Measurements from ENCODE around the gene DDB1.
A peak's percentile ranks its signal among the peaks of the same experiment; 100 is the strongest.

Gene DDB1

DNA sequence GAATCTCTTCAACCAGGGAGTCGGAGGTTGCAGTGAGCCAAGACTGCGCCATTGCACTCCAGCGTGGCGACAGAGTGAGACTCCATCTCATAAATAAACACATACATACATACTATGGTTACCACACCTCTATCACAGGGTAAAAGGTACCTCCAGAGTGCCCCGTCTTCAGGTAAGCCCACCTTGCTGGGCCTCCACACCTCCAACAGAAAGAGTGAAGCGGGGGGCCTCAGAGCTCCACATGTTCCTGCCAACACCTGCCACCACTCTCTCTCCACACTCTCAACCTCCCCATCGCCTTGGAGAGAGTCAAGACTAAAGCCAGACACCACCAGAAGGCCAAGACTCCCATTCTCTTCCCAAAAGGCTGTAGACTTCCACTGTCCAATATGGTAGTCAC is 27.5 kb downstream of the DDB1 start:
- Mint-ChIP-seq H3K27me3 (ENCODE audit: low read depth, poor library complexity) (no peaks in the 10 kb centered on the region), H3K27ac (no peak overlapping the region), H3K4me3 (no peak overlapping the region)

DNA sequence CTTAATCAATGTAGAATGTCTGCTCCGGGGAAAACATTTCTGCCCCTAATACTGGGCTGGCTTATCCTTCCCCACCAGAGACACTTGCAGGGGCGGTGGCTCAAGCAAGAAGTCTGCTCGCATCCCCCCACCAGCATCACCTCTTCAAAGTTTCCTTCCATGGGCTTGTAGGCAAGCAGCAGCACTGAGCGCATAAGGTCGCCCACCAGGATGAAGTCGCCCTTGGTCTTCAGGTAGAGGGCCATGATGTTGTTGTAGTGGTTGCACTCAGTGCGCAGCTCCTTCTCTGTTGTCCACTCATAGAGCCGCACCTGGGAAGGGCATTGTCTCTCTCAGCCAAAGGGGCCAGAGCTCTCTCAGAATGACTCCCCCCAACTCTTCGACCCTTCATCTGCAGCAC is 29.2 kb downstream of the DDB1 start:
- H3K27ac Mint-ChIP-seq, result no peak overlapping the region
- TF ChIP-seq, protein P1, sequence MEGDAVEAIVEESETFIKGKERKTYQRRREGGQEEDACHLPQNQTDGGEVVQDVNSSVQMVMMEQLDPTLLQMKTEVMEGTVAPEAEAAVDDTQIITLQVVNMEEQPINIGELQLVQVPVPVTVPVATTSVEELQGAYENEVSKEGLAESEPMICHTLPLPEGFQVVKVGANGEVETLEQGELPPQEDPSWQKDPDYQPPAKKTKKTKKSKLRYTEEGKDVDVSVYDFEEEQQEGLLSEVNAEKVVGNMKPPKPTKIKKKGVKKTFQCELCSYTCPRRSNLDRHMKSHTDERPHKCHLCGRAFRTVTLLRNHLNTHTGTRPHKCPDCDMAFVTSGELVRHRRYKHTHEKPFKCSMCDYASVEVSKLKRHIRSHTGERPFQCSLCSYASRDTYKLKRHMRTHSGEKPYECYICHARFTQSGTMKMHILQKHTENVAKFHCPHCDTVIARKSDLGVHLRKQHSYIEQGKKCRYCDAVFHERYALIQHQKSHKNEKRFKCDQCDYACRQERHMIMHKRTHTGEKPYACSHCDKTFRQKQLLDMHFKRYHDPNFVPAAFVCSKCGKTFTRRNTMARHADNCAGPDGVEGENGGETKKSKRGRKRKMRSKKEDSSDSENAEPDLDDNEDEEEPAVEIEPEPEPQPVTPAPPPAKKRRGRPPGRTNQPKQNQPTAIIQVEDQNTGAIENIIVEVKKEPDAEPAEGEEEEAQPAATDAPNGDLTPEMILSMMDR (IDR thresholded peaks at IDR 0.05), result no peak
- H3K9me3 Mint-ChIP-seq, result no peaks in the 10 kb centered on the region

More for the DNA sequence above, 27.5 kb downstream of the DDB1 start:
- DNase-seq, result no peak
- Mint-ChIP-seq H3K4me1 (no peaks in the 10 kb centered on the region), H3K36me3 (ENCODE audit: low read depth) (peaks cover 34% of the 10 kb centered on the region), H3K9me3 (no peaks in the 10 kb centered on the region)
- TF ChIP-seq, protein P1 (IDR thresholded peaks at IDR 0.05), result no peak

DNA sequence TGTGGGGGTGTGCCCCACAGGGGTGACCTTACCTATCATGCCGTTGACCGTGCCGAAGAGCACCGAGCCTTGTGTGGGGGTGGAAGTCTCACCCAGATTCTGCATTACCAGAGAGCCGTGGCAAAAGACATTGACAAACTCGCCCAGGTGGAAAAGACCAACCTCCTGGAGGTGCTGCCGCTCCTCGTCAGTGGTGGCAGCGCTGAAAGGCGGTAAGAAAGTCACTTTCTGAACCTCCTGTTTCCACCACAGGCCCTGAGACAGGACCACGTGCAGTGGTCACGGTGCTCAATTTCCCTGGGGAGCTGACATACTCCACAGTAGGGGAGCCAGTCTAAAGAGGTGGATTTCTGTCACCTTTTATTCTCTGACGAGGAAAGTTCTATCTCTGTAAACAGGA is 30.4 kb downstream of the DDB1 start:
- Mint-ChIP-seq H3K27ac (peak overlapping the region; percentile 50), H3K36me3 (ENCODE audit: low read depth) (peaks cover 56% of the 10 kb centered on the region), H3K4me1 (peaks cover 21% of the 10 kb centered on the region), H3K9me3 (no peaks in the 10 kb centered on the region), H3K4me3 (no peak overlapping the region), H3K27me3 (ENCODE audit: low read depth, poor library complexity) (no peaks in the 10 kb centered on the region)
- no peak for DNase-seq
- TF ChIP-seq, protein P1 (IDR thresholded peaks at IDR 0.05), result no peak

More for the DNA sequence above, 29.2 kb downstream of the DDB1 start:
- no peak for DNase-seq
- Mint-ChIP-seq H3K4me1 (peaks cover 10% of the 10 kb centered on the region), H3K4me3 (no peak overlapping the region), H3K27me3 (ENCODE audit: low read depth, poor library complexity) (no peaks in the 10 kb centered on the region), H3K36me3 (ENCODE audit: low read depth) (peaks cover 44% of the 10 kb centered on the region)

DNA sequence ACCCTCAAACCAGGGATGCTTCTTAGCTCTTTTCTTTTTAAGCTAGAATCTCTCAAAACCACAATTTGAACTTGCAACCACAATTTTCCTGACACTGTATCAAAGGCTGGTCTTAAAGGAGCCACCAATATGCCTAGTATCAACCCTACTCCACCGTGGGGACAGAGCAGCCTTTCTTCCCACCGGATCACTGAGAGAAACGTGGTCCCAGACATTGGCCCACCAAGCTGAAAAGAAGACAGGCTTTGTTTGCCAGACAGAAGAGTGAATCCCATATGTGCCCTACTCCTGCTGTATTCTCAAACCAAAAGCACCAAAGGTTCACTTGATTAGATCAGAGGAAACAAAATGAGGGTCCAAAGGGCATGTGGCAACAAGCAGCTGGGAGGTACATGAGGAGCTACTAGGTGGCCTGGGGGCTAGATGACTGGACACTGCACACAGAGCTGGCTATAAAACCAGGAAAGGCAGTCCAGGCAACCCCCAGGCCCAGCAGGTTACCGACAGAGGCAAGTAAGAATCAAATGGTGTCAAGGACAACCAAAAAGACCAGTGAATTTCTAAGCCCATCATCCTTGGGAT is 34.2 kb downstream of the DDB1 start:
- no peaks in the 10 kb centered on the region for H3K27me3 Mint-ChIP-seq (ENCODE audit: low read depth, poor library complexity)
- no peak overlapping the region for H3K4me3 Mint-ChIP-seq
- H3K27ac Mint-ChIP-seq, result peak overlapping the region; percentile 66
- H3K36me3 Mint-ChIP-seq (ENCODE audit: low read depth), result peaks cover 57% of the 10 kb centered on the region
- no peak for DNase-seq
- TF ChIP-seq, protein P1 (IDR thresholded peaks at IDR 0.05), result no peak
- peaks cover 36% of the 10 kb centered on the region for H3K4me1 Mint-ChIP-seq
- H3K9me3 Mint-ChIP-seq, result no peaks in the 10 kb centered on the region

DNA sequence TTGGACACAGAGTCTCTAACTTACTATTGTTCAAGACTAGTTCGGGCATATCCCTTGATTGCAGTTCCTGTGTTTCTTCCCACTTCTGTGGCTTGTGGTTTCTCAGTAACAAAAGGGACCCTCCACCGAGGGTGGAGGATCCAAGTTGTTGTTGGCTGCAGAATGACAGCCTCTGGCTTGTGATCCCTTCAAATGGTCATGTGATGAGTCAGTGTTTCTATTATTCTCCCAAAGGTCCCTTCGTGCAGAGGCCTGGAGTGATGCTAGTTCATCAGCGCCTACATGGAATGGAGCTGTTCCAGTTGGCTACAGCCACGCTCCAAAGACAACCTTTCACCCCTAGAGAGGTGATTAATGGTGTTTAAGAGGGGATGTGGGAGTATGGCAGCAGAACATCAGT is 35.2 kb downstream of the DDB1 start:
- DNase-seq, result no peak
- no peaks in the 10 kb centered on the region for H3K27me3 Mint-ChIP-seq (ENCODE audit: low read depth, poor library complexity)
- peak overlapping the region; percentile 65 for H3K4me3 Mint-ChIP-seq
- peaks cover 44% of the 10 kb centered on the region for H3K4me1 Mint-ChIP-seq
- no peaks in the 10 kb centered on the region for H3K9me3 Mint-ChIP-seq
- TF ChIP-seq, protein P1 (IDR thresholded peaks at IDR 0.05), result no peak
- peak overlapping the region; percentile 66 for H3K27ac Mint-ChIP-seq
- H3K36me3 Mint-ChIP-seq (ENCODE audit: low read depth), result peaks cover 55% of the 10 kb centered on the region

DNA sequence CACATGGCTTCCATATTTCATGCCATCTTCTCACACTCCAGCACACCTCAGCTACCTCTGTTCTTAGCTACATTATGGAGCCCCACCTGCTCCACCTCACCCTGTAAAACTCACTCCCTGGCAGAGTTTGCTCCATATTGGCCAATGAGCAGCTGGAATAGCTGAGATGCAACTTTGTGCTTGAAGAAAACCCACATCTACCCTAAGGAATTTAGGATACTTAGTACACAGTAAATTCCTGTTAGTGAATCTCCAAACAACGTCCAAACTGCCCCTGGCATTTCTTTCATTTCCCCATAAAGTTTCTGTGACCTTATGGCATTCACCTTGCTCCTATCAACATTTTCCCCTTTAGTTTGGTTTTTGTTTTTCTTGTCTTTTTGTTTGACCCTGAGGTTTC is 35.6 kb downstream of the DDB1 start:
- TF ChIP-seq, protein P1 (IDR thresholded peaks at IDR 0.05), result no peak
- Mint-ChIP-seq H3K4me3 (peak overlapping the region; percentile 65), H3K27me3 (ENCODE audit: low read depth, poor library complexity) (no peaks in the 10 kb centered on the region), H3K27ac (peak overlapping the region; percentile 66), H3K36me3 (ENCODE audit: low read depth) (peaks cover 54% of the 10 kb centered on the region), H3K9me3 (no peaks in the 10 kb centered on the region), H3K4me1 (peaks cover 48% of the 10 kb centered on the region)
- no peak for DNase-seq
